NCI-H82 treated with DMSO at 0.1 percent for 48 hours (cell line): Measurements from ENCODE around the gene TTR.

Experiments
- DNase-seq: peaks from one replicate; lab custom pipeline; 2025; ENCODE audit not compliant: unreplicated experiment; lab: John Stamatoyannopoulos, UW

TTR gene

GRCh38 chr18:31578126-31578525 is 13.6 kb upstream of the TTR start:
- DNase-seq = no peak

GRCh38 chr18:31579375-31579774 is 12.3 kb upstream of the TTR start:
- DNase-seq = peak; percentile 84

- no peak for DNase-seq
These were observed 10.0 kb upstream of the TTR start for GRCh38 chr18:31581498-31582197.

- DNase-seq = no peak
These were observed 8.4 kb upstream of the TTR start for GRCh38 chr18:31583185-31583854.

- no peak for DNase-seq
These were observed 5.7 kb upstream of the TTR start for GRCh38 chr18:31585991-31586390.

GRCh38 chr18:31586616-31587015 is 5.1 kb upstream of the TTR start:
- DNase-seq = no peak

- no peak for DNase-seq
These were observed 4.1 kb upstream of the TTR start for GRCh38 chr18:31587529-31587928.

- no peak for DNase-seq
These were observed 1.1 kb upstream of the TTR start for GRCh38 chr18:31590570-31590969.

- no peak for DNase-seq
These were observed 564 bp upstream of the TTR start for GRCh38 chr18:31591113-31591512.

- DNase-seq = no peak
These were observed 955 bp downstream of the TTR start for GRCh38 chr18:31592506-31593157.

GRCh38 chr18:31595121-31595771 is 3.6 kb downstream of the TTR start:
- DNase-seq = no peak

- no peak for DNase-seq
These were observed 4.6 kb downstream of the TTR start for GRCh38 chr18:31596081-31596872.

GRCh38 chr18:31598021-31598805 is 6.5 kb downstream of the TTR start:
- no peak for DNase-seq

GRCh38 chr18:31603315-31603714 is 11.6 kb downstream of the TTR start:
- DNase-seq = no peak

GRCh38 chr18:31606265-31606664 is 14.6 kb downstream of the TTR start:
- no peak for DNase-seq

- DNase-seq = no peak
These were observed 15.7 kb downstream of the TTR start for GRCh38 chr18:31607384-31607783.

GRCh38 chr18:31609886-31610285 is 18.2 kb downstream of the TTR start:
- DNase-seq = no peak

- peak; percentile 78 for DNase-seq
These were observed 18.9 kb downstream of the TTR start for GRCh38 chr18:31610286-31611205.

GRCh38 chr18:31611511-31611910 is 19.8 kb downstream of the TTR start:
- no peak for DNase-seq
